Large intestine (tissue), 3 donors: ENCODE data around the gene DESI2. TPM values are rescaled to one million over a fixed set of nuclear protein-coding genes. Genes with fewer than 3 reads are reported as not detected.
"Not testable (repeated sequence)": the region's sequence is repeated elsewhere in the genome, so short reads cannot be mapped to it uniquely, and the experiment has no call there.

Experiments used
- DNase-seq, 2 donors: peaks; one replicate each; pipeline versions ENCODE4 v3.0.0 to v3.0.0-alpha.2; 2013
- H3K27ac ChIP-seq: one replicate; pipeline ENCODE4 v1.5.1; 2013; ENCODE audit warnings: low read length
- H3K27me3 ChIP-seq: 2 replicates; pipeline ENCODE4 v1.6.1; 2013; ENCODE audit warnings: low read length; ENCODE audit not compliant: control insufficient read depth, insufficient read depth
- H3K36me3 ChIP-seq: 2 replicates; pipeline ENCODE4 v1.6.1; 2013; ENCODE audit warnings: low read length; ENCODE audit not compliant: control insufficient read depth, insufficient read depth
- H3K4me1 ChIP-seq: one replicate; pipeline ENCODE4 v1.6.1; 2013; ENCODE audit warnings: low read length; ENCODE audit not compliant: control insufficient read depth, insufficient read depth
- H3K4me3 ChIP-seq: one replicate; pipeline ENCODE4 v1.5.1; 2013; ENCODE audit warnings: low read length
- H3K9me3 ChIP-seq: one replicate; pipeline ENCODE4 v1.6.1; 2013; ENCODE audit warnings: mild to moderate bottlenecking, low read depth, low read length, moderate library complexity; ENCODE audit not compliant: control insufficient read depth
- WGBS: methylation state at CpG from one replicate; pipeline ENCODE4 v1.1.5; 2013; ENCODE audit warnings: low lambda C conversion rate; ENCODE audit not compliant: insufficient coverage; 5-methylcytosine and 5-hydroxymethylcytosine counted together
- polyA plus RNA-seq: library from polyadenylated mRNA; unstranded; fragments of 120-200 nt; gene quantifications from one replicate; pipeline ENCODE4 v1.2.1, GENCODE V29; 2013

Gene DESI2
- polyA plus RNA-seq, 1 donor: 28.3 TPM

GRCh38 chr1:244666672-244667418, 13.9 kb downstream of the DESI2 start:
- not testable (repeated sequence) for H3K4me1 ChIP-seq, H3K9me3 ChIP-seq, H3K27me3 ChIP-seq, H3K27ac ChIP-seq, DNase-seq, H3K36me3 ChIP-seq, H3K4me3 ChIP-seq
- WGBS: no CpG with 5 or more reads among the region's 6 CpGs

- Histone ChIP-seq H3K27me3 (no peaks in the 10 kb centered on the region), H3K9me3 (no peaks in the 10 kb centered on the region), H3K27ac (no peak overlapping the region), H3K36me3 (no peaks in the 10 kb centered on the region), H3K4me3 (no peak overlapping the region), H3K4me1 (no peaks in the 10 kb centered on the region)
- no peak for DNase-seq
- no CpG with 5 or more reads among the region's 2 CpGs for WGBS
Measured at GRCh38 chr1:244667797-244668196, 14.9 kb downstream of the DESI2 start.

GRCh38 chr1:244672946-244673682, 20.2 kb downstream of the DESI2 start:
- Histone ChIP-seq H3K27me3 (no peaks in the 10 kb centered on the region), H3K9me3 (no peaks in the 10 kb centered on the region), H3K27ac (no peak overlapping the region), H3K4me1 (no peaks in the 10 kb centered on the region), H3K4me3 (no peak overlapping the region), H3K36me3 (no peaks in the 10 kb centered on the region)
- no peak for DNase-seq
- WGBS: no CpG with 5 or more reads among the region's 4 CpGs

- H3K9me3 ChIP-seq: no peaks in the 10 kb centered on the region
- H3K27ac ChIP-seq: no peak overlapping the region
- no peaks in the 10 kb centered on the region for H3K27me3 ChIP-seq
- no peaks in the 10 kb centered on the region for H3K4me1 ChIP-seq
- H3K36me3 ChIP-seq: no peaks in the 10 kb centered on the region
- WGBS: 44% methylated on average over 2 of the region's 4 CpGs
- no peak for DNase-seq
- H3K4me3 ChIP-seq: no peak overlapping the region
Measured at GRCh38 chr1:244674446-244674845, 21.5 kb downstream of the DESI2 start.

GRCh38 chr1:244675167-244675566, 22.2 kb downstream of the DESI2 start:
- no peak overlapping the region for H3K27ac ChIP-seq
- no peaks in the 10 kb centered on the region for H3K27me3 ChIP-seq
- H3K4me3 ChIP-seq: no peak overlapping the region
- no peaks in the 10 kb centered on the region for H3K36me3 ChIP-seq
- H3K9me3 ChIP-seq: no peaks in the 10 kb centered on the region
- no peaks in the 10 kb centered on the region for H3K4me1 ChIP-seq
- DNase-seq: no peak
- 94% methylated on average over 2 of the region's 2 CpGs for WGBS

- peaks cover 4% of the 10 kb centered on the region for H3K36me3 ChIP-seq
- no peaks in the 10 kb centered on the region for H3K4me1 ChIP-seq
- H3K4me3 ChIP-seq: no peak overlapping the region
- no peak for DNase-seq
- WGBS: 90% methylated on average over 4 of the region's 6 CpGs
- H3K27me3 ChIP-seq: no peaks in the 10 kb centered on the region
- no peaks in the 10 kb centered on the region for H3K9me3 ChIP-seq
- no peak overlapping the region for H3K27ac ChIP-seq
Measured at GRCh38 chr1:244678697-244679096, 25.8 kb downstream of the DESI2 start.

- no peak for DNase-seq
- Histone ChIP-seq H3K4me3 (no peak overlapping the region), H3K9me3 (no peaks in the 10 kb centered on the region), H3K36me3 (peaks cover 4% of the 10 kb centered on the region), H3K27me3 (no peaks in the 10 kb centered on the region), H3K4me1 (no peaks in the 10 kb centered on the region), H3K27ac (no peak overlapping the region)
- 100% methylated on average over 1 of the region's 1 CpG for WGBS
Measured at GRCh38 chr1:244680667-244681066, 27.7 kb downstream of the DESI2 start.

GRCh38 chr1:244682087-244682486, 29.2 kb downstream of the DESI2 start:
- H3K4me3 ChIP-seq, DNase-seq, H3K4me1 ChIP-seq, H3K36me3 ChIP-seq, H3K27me3 ChIP-seq, H3K9me3 ChIP-seq, H3K27ac ChIP-seq: not testable (repeated sequence)
- 100% methylated on average over 1 of the region's 4 CpGs for WGBS

- H3K36me3 ChIP-seq: peaks cover 45% of the 10 kb centered on the region
- H3K27ac ChIP-seq: no peak overlapping the region
Measured at GRCh38 chr1:244695937-244696336, 43.0 kb downstream of the DESI2 start.

GRCh38 chr1:244699741-244700140, 46.8 kb downstream of the DESI2 start:
- DNase-seq: no peak
- no peak overlapping the region for H3K4me3 ChIP-seq
- H3K9me3 ChIP-seq: no peaks in the 10 kb centered on the region
- no CpG with 5 or more reads among the region's 4 CpGs for WGBS
- no peak overlapping the region for H3K27ac ChIP-seq
- H3K27me3 ChIP-seq: no peaks in the 10 kb centered on the region
- H3K4me1 ChIP-seq: no peaks in the 10 kb centered on the region
- H3K36me3 ChIP-seq: peaks cover 35% of the 10 kb centered on the region

More at GRCh38 chr1:244695937-244696336, 43.0 kb downstream of the DESI2 start:
- Histone ChIP-seq H3K4me3 (no peak overlapping the region), H3K4me1 (no peaks in the 10 kb centered on the region), H3K9me3 (no peaks in the 10 kb centered on the region), H3K27me3 (no peaks in the 10 kb centered on the region)
- 93% methylated on average over 2 of the region's 2 CpGs for WGBS
- no peak for DNase-seq
